Smooth muscle cell (in vitro differentiated cells): ENCODE data around the gene KLHL29. TPM values are rescaled to one million over a fixed set of nuclear protein-coding genes. Genes with fewer than 3 reads are reported as not detected.

Source experiments
- DNase-seq: peaks from one replicate; lab custom pipeline; 2025; ENCODE audit not compliant: unreplicated experiment; lab: John Stamatoyannopoulos, UW
- H2AFZ ChIP-seq: fragments of 200-600 bp; sonication (generic); 2 replicates; pipeline ENCODE4 v1.6.0; 2016; ENCODE audit warnings: antibody characterized with exemption, low read depth, mild to moderate bottlenecking
- H3F3A ChIP-seq: fragments of 200-600 bp; sonication (generic); 2 replicates; pipeline ENCODE4 v1.6.0; 2017; ENCODE audit warnings: antibody characterized with exemption, low read depth
- H3K27ac ChIP-seq: fragments of 200-600 bp; sonication (generic); 2 replicates; pipeline ENCODE4 v1.5.1; 2016; ENCODE audit warnings: low read depth, mild to moderate bottlenecking
- H3K27me3 ChIP-seq: fragments of 200-600 bp; sonication (generic); 2 replicates; pipeline ENCODE4 v1.6.1; 2016; ENCODE audit warnings: low read depth, mild to moderate bottlenecking
- H3K36me3 ChIP-seq: fragments of 200-600 bp; sonication (generic); 2 replicates; pipeline ENCODE4 v1.5.1; 2016; ENCODE audit warnings: low read depth
- H3K4me1 ChIP-seq: fragments of 200-600 bp; sonication (generic); 2 replicates; pipeline ENCODE4 v1.5.1; 2016; ENCODE audit warnings: low read depth
- H3K4me2 ChIP-seq: fragments of 200-600 bp; sonication (generic); 2 replicates; pipeline ENCODE4 v1.6.0; 2016; ENCODE audit warnings: mild to moderate bottlenecking
- H3K4me3 ChIP-seq: fragments of 200-600 bp; sonication (generic); 2 replicates; pipeline ENCODE4 v1.5.1; 2016; ENCODE audit warnings: mild to moderate bottlenecking
- H3K79me2 ChIP-seq: fragments of 200-600 bp; sonication (generic); 2 replicates; pipeline ENCODE4 v1.6.0; 2016; ENCODE audit warnings: low read depth, mild to moderate bottlenecking
- H3K9ac ChIP-seq: fragments of 200-600 bp; sonication (generic); 2 replicates; pipeline ENCODE4 v1.6.0; 2016; ENCODE audit warnings: low read depth
- H3K9me3 ChIP-seq: fragments of 200-600 bp; sonication (generic); replicated peaks from 2 replicates; pipeline ENCODE4 v1.5.1; 2016; ENCODE audit warnings: low read depth
- H4K20me1 ChIP-seq: fragments of 200-600 bp; sonication (generic); 2 replicates; pipeline ENCODE4 v1.6.0; 2016; ENCODE audit warnings: low read depth
- WGBS: methylation state at CpG from one replicate; pipeline ENCODE4 v1.1.7; 2016; ENCODE audit warnings: low lambda C conversion rate; 5-methylcytosine and 5-hydroxymethylcytosine counted together
- polyA plus RNA-seq: library from polyadenylated mRNA; unstranded; fragments of >200 nt; fragmentation: Nextera tagmentation; extraction: Ambion mirVana; gene quantifications from 2 replicates; pipeline ENCODE4 v1.2.1, GENCODE V29; 2016
- total RNA-seq: library from RNA; depleted of rRNA; stranded (reverse); fragments of >200 nt; gene quantifications from 2 replicates; pipeline ENCODE4 v1.2.3, GENCODE V29; 2014
- TF ChIP-seq, protein P1 (sequence below): fragments of 200-600 bp; sonication (generic); IDR thresholded peaks from 2 replicates; pipeline ENCODE4 v1.5.1; 2017; ENCODE audit warnings: borderline replicate concordance, mild to moderate bottlenecking, antibody characterized with exemption; ENCODE audit not compliant: insufficient read depth, poor library complexity, severe bottlenecking

The KLHL29 gene
- total and polyA plus RNA-seq, 2 experiments from 2014 or later, result 3.1 to 6.6 TPM

DNA sequence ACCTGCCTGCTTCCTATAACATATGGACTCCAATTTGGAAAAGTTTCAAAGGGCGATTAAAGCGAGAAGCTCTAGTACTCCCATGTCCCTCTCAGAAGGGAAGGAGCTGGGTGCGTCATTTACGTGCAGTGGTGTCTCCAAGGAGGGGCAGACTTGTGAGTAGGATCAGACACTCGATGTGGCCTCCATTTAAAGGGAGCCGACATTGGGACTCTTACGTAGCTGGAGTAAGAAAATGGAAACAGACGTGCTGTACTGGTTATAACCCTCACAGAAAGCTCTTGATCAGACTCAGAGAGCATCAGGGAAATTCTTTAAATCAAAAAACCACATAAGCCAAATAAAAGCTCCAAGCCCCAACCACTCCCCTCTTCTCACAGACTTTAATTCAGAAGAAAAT lies 198.5 kb downstream of the KLHL29 start:
- 95% methylated on average over 8 of the region's 8 CpGs for WGBS

DNA sequence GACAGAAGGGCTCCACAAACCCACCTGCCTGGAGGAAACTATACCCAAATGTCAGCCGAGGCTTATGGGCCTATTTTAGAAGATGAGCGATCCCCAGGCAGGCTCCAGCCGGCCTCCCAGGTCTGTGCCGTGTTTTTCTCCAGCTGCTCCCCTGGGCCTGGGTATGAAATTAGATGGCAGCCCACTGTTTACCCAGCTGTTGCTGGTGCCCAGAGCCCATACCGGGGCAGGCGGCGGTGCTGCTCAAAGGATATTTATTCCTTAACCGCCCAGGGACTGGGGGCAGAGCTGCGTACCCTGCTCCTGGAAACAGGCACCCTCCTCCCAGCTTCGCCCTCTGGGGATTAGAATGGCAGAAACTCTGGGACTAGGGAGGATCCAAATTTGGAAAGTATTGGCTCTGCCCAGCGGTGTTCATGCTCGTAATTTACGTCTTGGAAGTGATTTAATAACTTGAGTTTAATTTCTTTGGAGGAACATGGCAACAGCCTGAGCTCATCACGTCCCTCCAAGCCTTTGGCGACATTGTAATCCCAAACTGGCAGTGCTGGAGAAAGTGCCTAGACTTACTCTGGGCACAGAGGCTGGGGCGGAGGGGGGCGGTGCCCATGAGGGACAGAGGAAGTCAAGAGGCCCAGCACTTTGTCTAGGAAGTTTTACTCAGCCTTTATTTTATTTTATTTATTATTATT lies 199.2 kb downstream of the KLHL29 start:
- TF ChIP-seq, protein P1, sequence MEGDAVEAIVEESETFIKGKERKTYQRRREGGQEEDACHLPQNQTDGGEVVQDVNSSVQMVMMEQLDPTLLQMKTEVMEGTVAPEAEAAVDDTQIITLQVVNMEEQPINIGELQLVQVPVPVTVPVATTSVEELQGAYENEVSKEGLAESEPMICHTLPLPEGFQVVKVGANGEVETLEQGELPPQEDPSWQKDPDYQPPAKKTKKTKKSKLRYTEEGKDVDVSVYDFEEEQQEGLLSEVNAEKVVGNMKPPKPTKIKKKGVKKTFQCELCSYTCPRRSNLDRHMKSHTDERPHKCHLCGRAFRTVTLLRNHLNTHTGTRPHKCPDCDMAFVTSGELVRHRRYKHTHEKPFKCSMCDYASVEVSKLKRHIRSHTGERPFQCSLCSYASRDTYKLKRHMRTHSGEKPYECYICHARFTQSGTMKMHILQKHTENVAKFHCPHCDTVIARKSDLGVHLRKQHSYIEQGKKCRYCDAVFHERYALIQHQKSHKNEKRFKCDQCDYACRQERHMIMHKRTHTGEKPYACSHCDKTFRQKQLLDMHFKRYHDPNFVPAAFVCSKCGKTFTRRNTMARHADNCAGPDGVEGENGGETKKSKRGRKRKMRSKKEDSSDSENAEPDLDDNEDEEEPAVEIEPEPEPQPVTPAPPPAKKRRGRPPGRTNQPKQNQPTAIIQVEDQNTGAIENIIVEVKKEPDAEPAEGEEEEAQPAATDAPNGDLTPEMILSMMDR, result no peak
- no peaks in the 10 kb centered on the region for H3K79me2 ChIP-seq
- H3K4me3 ChIP-seq, result no peak overlapping the region
- H3K27ac ChIP-seq, result no peak overlapping the region
- no peaks in the 10 kb centered on the region for H3F3A ChIP-seq
- no peaks in the 10 kb centered on the region for H4K20me1 ChIP-seq
- no peak overlapping the region for H3K4me2 ChIP-seq
- H3K4me1 ChIP-seq, result no peaks in the 10 kb centered on the region
- DNase-seq, result no peak
- H3K9ac ChIP-seq, result no peak overlapping the region
- no peak overlapping the region for H2AFZ ChIP-seq
- H3K27me3 ChIP-seq, result no peaks in the 10 kb centered on the region
- no peaks in the 10 kb centered on the region for H3K36me3 ChIP-seq
- 97% methylated on average over 17 of the region's 17 CpGs for WGBS
- H3K9me3 ChIP-seq, result no peaks in the 10 kb centered on the region

More for the DNA sequence above, 198.5 kb downstream of the KLHL29 start:
- H2AFZ ChIP-seq, result no peak overlapping the region
- no peaks in the 10 kb centered on the region for H3K36me3 ChIP-seq
- no peak overlapping the region for H3K4me3 ChIP-seq
- no peaks in the 10 kb centered on the region for H3F3A ChIP-seq
- no peaks in the 10 kb centered on the region for H3K79me2 ChIP-seq
- H3K27ac ChIP-seq, result no peak overlapping the region
- no peak overlapping the region for H3K4me2 ChIP-seq
- H3K9me3 ChIP-seq, result no peaks in the 10 kb centered on the region
- H3K27me3 ChIP-seq, result no peaks in the 10 kb centered on the region
- DNase-seq, result no peak
- peaks cover under 1% of the 10 kb centered on the region for H4K20me1 ChIP-seq
- no peaks in the 10 kb centered on the region for H3K4me1 ChIP-seq
- H3K9ac ChIP-seq, result no peak overlapping the region
- TF ChIP-seq, protein P1, result no peak

- no peaks in the 10 kb centered on the region for H3K9me3 ChIP-seq
- H3F3A ChIP-seq, result no peaks in the 10 kb centered on the region
- H3K9ac ChIP-seq, result no peak overlapping the region
- no peaks in the 10 kb centered on the region for H3K79me2 ChIP-seq
- no peaks in the 10 kb centered on the region for H3K4me1 ChIP-seq
- no peaks in the 10 kb centered on the region for H3K36me3 ChIP-seq
- no peaks in the 10 kb centered on the region for H4K20me1 ChIP-seq
- no peak overlapping the region for H3K27ac ChIP-seq
- no peak overlapping the region for H3K4me3 ChIP-seq
- DNase-seq, result no peak
- 79% methylated on average over 13 of the region's 13 CpGs for WGBS
- TF ChIP-seq, protein P1, result no peak
- no peak overlapping the region for H3K4me2 ChIP-seq
- H3K27me3 ChIP-seq, result no peaks in the 10 kb centered on the region
- no peak overlapping the region for H2AFZ ChIP-seq
Measured at GRCh38 chr2:23585273-23586170, 200.5 kb downstream of the KLHL29 start.
